ENCODE results near the gene RAD51B. TPM values are rescaled to one million over a fixed set of nuclear protein-coding genes. Genes with fewer than 3 reads are reported as not detected.

Gene RAD51B
- total RNA-seq, 3 donors from 2014 or later: 10.6 to 77.6 (median 33.8) TPM

DNA sequence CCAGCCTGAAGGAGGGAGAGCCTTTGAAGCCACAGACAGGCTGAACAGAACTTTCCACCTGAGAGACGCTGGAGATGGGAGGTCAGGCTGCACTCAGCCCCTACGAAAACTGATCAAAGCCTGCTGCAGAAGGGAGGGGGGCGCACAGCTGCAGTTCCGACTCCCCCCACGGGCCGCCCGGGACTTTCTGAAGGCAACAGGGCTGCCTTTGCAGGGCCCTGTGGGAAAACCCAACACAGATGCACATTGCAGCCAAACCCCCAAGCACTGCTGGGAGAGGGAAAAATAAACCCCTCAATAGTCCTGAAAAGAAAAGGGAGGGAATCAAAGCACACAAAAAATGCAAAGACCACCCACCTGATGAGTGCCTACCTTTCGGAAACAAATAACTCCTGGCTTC is 682.7 kb downstream of the RAD51B start:
- H3K9me3 ChIP-seq: no peaks in the 10 kb centered on the region
- no peaks in the 10 kb centered on the region for H3K36me3 ChIP-seq
- H3K4me1 ChIP-seq: peaks cover 6 to 10% of the 10 kb centered on the region in 2 donors
- no peak for DNase-seq (ENCODE audit: low spot score in 2 of 2)
- H3K27ac ChIP-seq: no peak overlapping the region
- intact Hi-C loops (cut with DNase I; ENCODE audit: low total_unique reads): no loop called here
- no peaks in the 10 kb centered on the region for H3K27me3 ChIP-seq
- TF ChIP-seq, protein P1, sequence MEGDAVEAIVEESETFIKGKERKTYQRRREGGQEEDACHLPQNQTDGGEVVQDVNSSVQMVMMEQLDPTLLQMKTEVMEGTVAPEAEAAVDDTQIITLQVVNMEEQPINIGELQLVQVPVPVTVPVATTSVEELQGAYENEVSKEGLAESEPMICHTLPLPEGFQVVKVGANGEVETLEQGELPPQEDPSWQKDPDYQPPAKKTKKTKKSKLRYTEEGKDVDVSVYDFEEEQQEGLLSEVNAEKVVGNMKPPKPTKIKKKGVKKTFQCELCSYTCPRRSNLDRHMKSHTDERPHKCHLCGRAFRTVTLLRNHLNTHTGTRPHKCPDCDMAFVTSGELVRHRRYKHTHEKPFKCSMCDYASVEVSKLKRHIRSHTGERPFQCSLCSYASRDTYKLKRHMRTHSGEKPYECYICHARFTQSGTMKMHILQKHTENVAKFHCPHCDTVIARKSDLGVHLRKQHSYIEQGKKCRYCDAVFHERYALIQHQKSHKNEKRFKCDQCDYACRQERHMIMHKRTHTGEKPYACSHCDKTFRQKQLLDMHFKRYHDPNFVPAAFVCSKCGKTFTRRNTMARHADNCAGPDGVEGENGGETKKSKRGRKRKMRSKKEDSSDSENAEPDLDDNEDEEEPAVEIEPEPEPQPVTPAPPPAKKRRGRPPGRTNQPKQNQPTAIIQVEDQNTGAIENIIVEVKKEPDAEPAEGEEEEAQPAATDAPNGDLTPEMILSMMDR (IDR thresholded peaks at IDR 0.05): no peak
- TF ChIP-seq POLR2A (IDR thresholded peaks at IDR 0.05) (no peak), POLR2AphosphoS5 (IDR thresholded peaks at IDR 0.05) (no peak)
- H3K4me3 ChIP-seq: no peak overlapping the region

DNA sequence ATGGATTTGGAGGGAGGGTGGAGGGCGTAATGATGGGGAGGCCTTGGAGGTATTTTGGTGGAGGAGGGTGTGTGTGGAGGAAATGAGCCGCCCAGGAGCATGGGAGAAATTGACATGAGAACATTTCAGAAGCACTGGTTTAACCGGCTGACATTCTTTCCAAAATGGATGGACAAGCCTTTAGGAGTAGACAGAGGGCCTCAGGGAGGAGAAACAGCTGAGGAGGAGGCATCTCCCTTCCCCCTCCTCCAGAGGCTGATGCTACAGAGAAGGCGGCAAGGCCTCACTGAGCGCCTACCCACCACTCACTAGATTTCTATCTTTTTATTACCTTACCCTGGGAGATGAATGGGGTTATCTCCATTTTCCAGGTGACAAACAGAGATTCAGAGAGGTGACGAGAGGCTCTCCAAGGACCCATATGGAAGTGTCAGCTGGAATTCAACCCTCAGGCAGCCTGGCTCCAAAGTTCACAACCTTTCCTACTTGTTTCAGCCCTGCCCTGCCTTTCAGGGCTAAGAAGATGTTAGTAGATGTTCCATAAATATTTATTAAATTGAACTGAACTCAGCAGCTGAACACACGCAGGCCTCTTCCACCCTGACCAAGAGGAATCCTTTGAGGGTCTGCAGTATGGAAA is 683.7 kb downstream of the RAD51B start:
- DNase-seq (ENCODE audit: low spot score in 2 of 2): no peak
- H3K9me3 ChIP-seq: no peaks in the 10 kb centered on the region
- peaks cover 6 to 13% of the 10 kb centered on the region in 2 donors for H3K4me1 ChIP-seq
- no peak overlapping the region for H3K27ac ChIP-seq
- no peaks in the 10 kb centered on the region for H3K36me3 ChIP-seq
- intact Hi-C loops (cut with DNase I; ENCODE audit: low total_unique reads): no loop called here
- H3K27me3 ChIP-seq: no peaks in the 10 kb centered on the region
- TF ChIP-seq POLR2AphosphoS5 (IDR thresholded peaks at IDR 0.05) (no peak), POLR2A (IDR thresholded peaks at IDR 0.05) (no peak)
- TF ChIP-seq, protein P1 (IDR thresholded peaks at IDR 0.05): no peak
- no peak overlapping the region for H3K4me3 ChIP-seq

DNA sequence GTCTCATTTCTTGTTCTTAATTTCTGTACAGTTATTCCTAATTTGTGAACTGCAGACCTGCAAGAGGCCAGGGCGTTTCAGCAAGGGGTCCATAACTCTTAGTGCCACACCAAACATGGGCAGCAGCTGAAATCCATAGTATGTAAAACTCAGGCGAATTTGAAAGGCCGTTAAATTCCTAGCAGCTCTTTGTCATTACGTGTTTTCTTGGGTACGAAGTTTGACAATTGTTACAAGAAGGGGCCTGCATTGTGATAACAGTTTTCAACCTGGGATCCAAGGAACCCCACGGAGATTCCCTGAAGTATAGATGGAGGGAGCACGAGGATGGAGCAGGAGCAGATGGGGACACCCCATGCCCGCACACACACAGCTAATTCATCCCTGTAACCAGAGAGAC is 685.3 kb downstream of the RAD51B start:
- H3K4me1 ChIP-seq: peaks cover 11 to 19% of the 10 kb centered on the region in 2 donors
- no peak for TF ChIP-seq POLR2A (IDR thresholded peaks at IDR 0.05)
- no peak for TF ChIP-seq POLR2AphosphoS5 (IDR thresholded peaks at IDR 0.05)
- TF ChIP-seq, protein P1 (IDR thresholded peaks at IDR 0.05): no peak
- intact Hi-C loops (cut with DNase I; ENCODE audit: low total_unique reads): no loop called here

DNA sequence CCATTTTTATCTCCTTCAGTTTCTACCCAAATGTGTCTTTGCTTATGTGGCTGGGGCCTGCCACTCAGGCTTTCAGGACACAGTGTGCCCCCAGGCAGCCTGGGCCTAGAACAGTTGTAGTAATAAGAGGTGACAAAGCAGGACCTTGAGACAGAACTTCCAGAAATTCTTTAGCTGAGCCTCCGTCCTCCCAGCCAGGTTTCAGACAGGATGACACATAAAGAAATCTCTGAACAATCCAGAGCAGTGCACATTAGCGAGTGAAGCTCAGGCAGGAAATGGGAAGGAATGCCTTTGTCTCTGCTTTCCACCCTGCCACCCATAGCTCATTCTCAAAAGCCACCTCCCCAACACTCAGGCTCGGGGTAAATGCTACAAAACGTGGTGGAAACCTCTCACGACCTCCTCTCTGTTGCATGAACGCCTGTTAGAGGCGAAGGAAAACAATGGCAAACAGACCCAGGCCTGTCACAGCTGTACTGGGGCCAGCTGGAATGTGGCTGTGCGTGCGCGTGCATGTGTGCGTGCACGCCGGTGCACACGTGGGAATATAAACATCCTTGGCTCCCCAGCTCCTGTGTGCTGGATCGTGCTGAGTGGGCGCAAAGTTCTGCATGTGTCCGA is 686.6 kb downstream of the RAD51B start:
- intact Hi-C loops (cut with DNase I; ENCODE audit: low total_unique reads): no loop called here
- H3K4me3 ChIP-seq: peak overlapping the region in 1 of 3 donors; percentile 13
- peak overlapping the region; percentile 89 to 91 for H3K27ac ChIP-seq
- no peaks in the 10 kb centered on the region for H3K27me3 ChIP-seq
- no peaks in the 10 kb centered on the region for H3K9me3 ChIP-seq
- TF ChIP-seq POLR2AphosphoS5 (IDR thresholded peaks at IDR 0.05) (no peak), POLR2A (IDR thresholded peaks at IDR 0.05) (no peak)
- TF ChIP-seq, protein P1 (IDR thresholded peaks at IDR 0.05): no peak
- H3K4me1 ChIP-seq: peaks cover 22 to 27% of the 10 kb centered on the region in 2 donors
- peak; percentile 63 to 68 for DNase-seq (ENCODE audit: low spot score in 2 of 2)
- no peaks in the 10 kb centered on the region for H3K36me3 ChIP-seq

More for the DNA sequence above, 685.3 kb downstream of the RAD51B start:
- H3K27me3 ChIP-seq: no peaks in the 10 kb centered on the region
- no peak for DNase-seq (ENCODE audit: low spot score in 2 of 2)
- H3K4me3 ChIP-seq: no peak overlapping the region
- H3K27ac ChIP-seq: peak overlapping the region in 1 of 2 donors; percentile 89
- H3K9me3 ChIP-seq: no peaks in the 10 kb centered on the region
- no peaks in the 10 kb centered on the region for H3K36me3 ChIP-seq
